Pancreas (tissue), 10 donors: ENCODE results near the gene RREB1. TPM values are rescaled to one million over a fixed set of nuclear protein-coding genes. Genes with fewer than 3 reads are reported as not detected.

ENCODE experiments used
- ATAC-seq, 4 donors: fragments of 200-7000 bp; cut with Tn5 transposase; one replicate each; pipeline versions ENCODE4 v1.8.0 to v1.9.1; 2020; ENCODE audit warnings: mild to moderate bottlenecking in 4 of 4, moderate library complexity in 4 of 4
- DNase-seq, 6 donors: peaks; one replicate each; pipeline ENCODE4 v3.0.0-alpha.2; 2020
- FAIRE-seq: peaks from 2 replicates; lab custom pipeline; 2012; peaks lifted over from hg19 to GRCh38; lab: Jason Lieb, UNC
- H3K27ac ChIP-seq, 4 donors: fragments of 200-600 bp; sonication (generic); 1 replicate in 3 of 4; 2 replicates in 1 of 4; pipeline versions ENCODE4 v1.5.0 to v1.8.0; 2020
- H3K27me3 ChIP-seq, 4 donors: fragments of 200-600 bp; one replicate each; pipeline ENCODE4 v1.8.0; 2021
- H3K36me3 ChIP-seq, 3 donors: fragments of 200-600 bp; sonication (generic) in 1 of 3; one replicate each; pipeline versions ENCODE4 v1.5.0 to v1.8.0; 2020 to 2021
- H3K4me1 ChIP-seq, 3 donors: fragments of 200-600 bp; one replicate each; pipeline ENCODE4 v1.8.0; 2021
- H3K4me3 ChIP-seq, 4 donors: fragments of 200-600 bp; sonication (generic) in 2 of 4; one replicate each; pipeline versions ENCODE4 v1.5.0 to v1.8.0; 2020 to 2021
- H3K9me3 ChIP-seq, 4 donors: fragments of 200-600 bp; one replicate each; pipeline ENCODE4 v1.8.0; 2021
- CTCF ChIP-seq, 4 donors: fragments of 200-600 bp; sonication (generic) in 3 of 4; IDR thresholded peaks; one replicate each; pipeline versions ENCODE4 v1.5.0 to v1.8.0; 2021; ENCODE audit warnings: antibody characterized with exemption in 4 of 4
- WGBS, 2 donors: extraction: QIAGEN DNeasy Blood & Tissue Kit; methylation state at CpG; one replicate each; pipeline ENCODE4 v1.1.7; 2013; 5-methylcytosine and 5-hydroxymethylcytosine counted together
- intact Hi-C, 3 donors: fragments of 100-400 bp; cut with DNase I; formaldehyde crosslinking; loops; one replicate each; pipeline versions ENCODE4 v1.11.1 to v1.14.2; 2022
- polyA plus RNA-seq, 2 donors: library from polyadenylated mRNA; stranded (reverse); fragments of 200-250 nt; gene quantifications; one replicate each; pipeline ENCODE4 v1.2.3, GENCODE V29; 2013
- total RNA-seq, 6 donors: library from RNA; stranded (reverse); fragmentation: NEBNext Ultra II Directional in 4 of 6; extraction: Animal tissue kit (Norgen Biotek cat#: 25700) in 4 of 6; gene quantifications; one replicate each; pipeline versions ENCODE4 v1.2.1 to v1.2.4, GENCODE V29; 2021 to 2023
- donor health status: healthy with polysubstance abuse.
- donor health status: DM: no; HTN: no; CAD: no; lungs with moderate emphysema.
- donor health status: DM: no; HTN: no; CAD: no.
- donor health status: control.
- donor health status: control.
- donor health status: Bipolar disorder and iron deficiency.
- donor health status: DM: yes; HTN: yes; CAD: no.
- donor health status: DM: no; HTN: no; CAD: no.
- donor health status: DM: no; HTN: no; CAD: no.
- donor health status: DM: yes; HTN: yes; CAD: no.

The RREB1 gene
- total and polyA plus RNA-seq, 8 donors: 8.9 to 45.3 (median 29.1) TPM

GRCh38 chr6:7144872-7145584, 37.3 kb downstream of the RREB1 start:
- Histone ChIP-seq H3K4me3 (no peak overlapping the region), H3K4me1 (peaks cover 51 to 63% (median 63%) of the 10 kb centered on the region in 3 donors), H3K27ac (peak overlapping the region; percentile 63 to 92 (median 76)), H3K36me3 (no peaks in the 10 kb centered on the region), H3K9me3 (no peaks in the 10 kb centered on the region), H3K27me3 (no peaks in the 10 kb centered on the region)
- DNase-seq: no peak
- intact Hi-C loops: no loop called here
- WGBS, 2 donors: 17 to 21% methylated on average over 7 of the region's 7 CpGs
- no peak for FAIRE-seq
- peak in 1 of 4 donors; percentile 7 for ATAC-seq
- no peak for TF ChIP-seq CTCF (IDR thresholded peaks at IDR 0.05)

DNA sequence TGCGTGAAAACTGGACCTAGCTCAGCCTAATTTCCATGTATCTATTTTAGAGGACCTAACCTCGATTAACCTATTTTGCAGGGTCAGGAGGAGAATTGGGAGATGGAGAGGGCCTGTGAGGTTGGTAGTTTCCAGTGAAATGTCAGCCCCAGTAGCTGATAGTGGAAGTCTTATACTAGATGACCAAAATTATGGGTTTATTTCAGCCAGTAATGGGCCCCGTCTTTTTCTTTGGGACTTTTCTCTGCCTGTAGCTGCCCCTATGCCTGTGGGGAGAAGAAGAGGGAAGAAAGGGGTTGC, 37.8 kb downstream of the RREB1 start:
- Histone ChIP-seq H3K4me3 (no peak overlapping the region), H3K27ac (peak overlapping the region; percentile 63 to 92 (median 76)), H3K4me1 (peaks cover 48 to 59% (median 58%) of the 10 kb centered on the region in 3 donors), H3K9me3 (no peaks in the 10 kb centered on the region), H3K36me3 (no peaks in the 10 kb centered on the region), H3K27me3 (no peaks in the 10 kb centered on the region)
- TF ChIP-seq CTCF (IDR thresholded peaks at IDR 0.05): no peak
- DNase-seq: no peak
- ATAC-seq: no peak
- intact Hi-C loops: no loop called here
- FAIRE-seq: no peak
- 20 to 38% methylated on average over 3 of the region's 3 CpGs for WGBS, 2 donors

DNA sequence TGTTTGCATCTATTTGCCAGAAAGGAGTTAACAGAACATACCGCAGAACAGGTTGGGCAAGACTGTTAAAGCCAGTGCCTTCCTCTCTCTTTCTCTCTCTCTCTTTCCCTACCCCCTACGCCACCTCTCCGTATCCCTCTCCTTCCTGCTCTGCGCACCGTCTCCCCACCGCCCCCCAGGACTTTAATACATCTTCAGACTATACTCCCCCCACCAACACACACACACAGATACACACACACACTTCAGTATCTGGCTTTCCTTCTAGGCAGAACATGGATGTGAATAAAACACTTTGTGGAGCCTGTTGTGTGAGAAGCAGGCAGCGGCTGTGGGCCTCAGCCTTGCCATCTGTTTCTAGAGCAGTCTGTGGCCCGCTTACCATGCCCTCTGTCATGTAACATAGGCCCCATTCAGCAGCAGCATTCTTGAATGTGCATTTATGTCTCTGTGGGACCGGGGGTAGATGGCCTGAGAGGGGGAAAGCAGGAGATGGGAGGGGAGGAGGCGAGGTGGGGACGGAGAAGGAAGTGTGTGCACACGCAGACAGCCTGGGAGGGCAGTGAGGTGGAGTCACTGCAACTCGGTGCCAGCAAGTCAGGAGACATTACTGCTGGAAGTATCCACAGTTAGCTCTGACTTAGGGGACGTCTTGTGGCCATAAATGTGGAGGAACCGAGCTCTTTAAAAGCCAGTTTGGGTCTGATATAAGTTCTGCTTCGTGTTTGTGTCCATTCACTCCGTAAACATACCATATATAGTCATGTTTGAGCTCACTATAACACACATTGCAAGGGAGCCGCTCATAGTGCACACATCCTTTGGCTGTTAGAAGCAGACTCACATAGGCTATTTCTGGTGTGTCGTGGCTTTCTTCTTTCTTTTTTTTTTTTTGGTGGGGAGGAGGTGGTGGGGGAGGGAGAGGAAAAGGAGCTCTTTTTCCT, 38.4 kb downstream of the RREB1 start:
- FAIRE-seq (no peak), ATAC-seq (peak; percentile 62 to 83 (median 74)), DNase-seq (peak in 5 of 6 donors; percentile 41 to 74 (median 59))
- Histone ChIP-seq H3K9me3 (no peaks in the 10 kb centered on the region), H3K4me3 (peak overlapping the region in 1 of 4 donors; percentile 11), H3K36me3 (no peaks in the 10 kb centered on the region), H3K27me3 (no peaks in the 10 kb centered on the region), H3K27ac (peak overlapping the region; percentile 63 to 92 (median 76)), H3K4me1 (peaks cover 48 to 61% (median 59%) of the 10 kb centered on the region in 3 donors)
- WGBS, 2 donors: 8 to 12% methylated on average over 19 of the region's 19 CpGs
- no peak for TF ChIP-seq CTCF (IDR thresholded peaks at IDR 0.05)
- intact Hi-C loops: no loop called here

DNA sequence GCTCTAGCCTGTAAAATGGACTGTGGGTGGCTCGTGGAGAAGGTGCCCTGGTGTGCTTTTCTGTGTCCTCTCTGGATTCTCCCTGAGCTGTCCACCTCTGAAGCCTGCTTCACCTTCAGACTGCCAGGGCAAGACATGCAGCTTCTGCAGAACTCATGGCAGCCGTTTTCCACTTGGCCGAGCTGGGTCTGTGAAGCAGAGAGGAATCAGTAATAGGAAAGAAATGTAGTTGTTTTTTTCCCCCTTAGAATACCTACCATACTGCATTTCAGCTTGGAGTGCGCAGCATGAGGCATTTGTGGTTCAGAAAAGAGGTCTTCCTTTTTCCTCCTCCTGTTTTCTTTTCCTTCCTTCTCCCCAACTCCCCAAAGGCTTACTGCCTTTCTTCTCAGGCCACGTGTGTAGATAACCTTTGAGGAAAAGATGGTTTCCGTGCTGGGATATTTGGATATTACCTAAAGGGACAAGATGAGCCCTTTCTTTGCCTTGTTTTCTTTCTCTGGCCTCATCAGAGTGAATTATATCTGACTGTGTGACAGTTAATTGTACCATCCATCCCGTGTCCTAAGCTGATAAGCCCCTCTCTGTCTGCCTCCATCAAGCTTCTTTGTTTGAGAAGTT, 39.4 kb downstream of the RREB1 start:
- intact Hi-C loops: no loop called here

More for the DNA sequence above, 39.4 kb downstream of the RREB1 start:
- Histone ChIP-seq H3K36me3 (no peaks in the 10 kb centered on the region), H3K4me3 (no peak overlapping the region), H3K4me1 (peaks cover 50 to 69% (median 63%) of the 10 kb centered on the region in 3 donors), H3K27ac (peak overlapping the region; percentile 63 to 92 (median 76)), H3K27me3 (no peaks in the 10 kb centered on the region), H3K9me3 (no peaks in the 10 kb centered on the region)
- no peak for TF ChIP-seq CTCF (IDR thresholded peaks at IDR 0.05)
- no peak for DNase-seq
- 41% methylated on average over 7 of the region's 7 CpGs for WGBS, 2 donors
- FAIRE-seq: no peak
- ATAC-seq: peak in 1 of 4 donors; percentile 4
